DOHH2 (cell line): Measurements from ENCODE around the gene GAS6.

ENCODE experiments used
- EZH2phosphoT487 ChIP-seq: fragments of 200-600 bp; sonication (generic); IDR thresholded peaks from 2 replicates; pipeline ENCODE4 v1.6.1; 2017; ENCODE audit warnings: borderline replicate concordance, mild to moderate bottlenecking, antibody characterized with exemption, low read length, moderate library complexity, mixed read lengths
- TF ChIP-seq, protein P1 (sequence below): fragments of 200-600 bp; sonication (generic); IDR thresholded peaks from one replicate; pipeline ENCODE4 v1.5.1; 2014; ENCODE audit warnings: antibody characterized with exemption, mild to moderate bottlenecking, low read depth, low read length; ENCODE audit not compliant: poor library complexity, severe bottlenecking

GRCh38 chr13:113859311-113860050, 4.4 kb downstream of the GAS6 start:
- TF ChIP-seq, protein P1, sequence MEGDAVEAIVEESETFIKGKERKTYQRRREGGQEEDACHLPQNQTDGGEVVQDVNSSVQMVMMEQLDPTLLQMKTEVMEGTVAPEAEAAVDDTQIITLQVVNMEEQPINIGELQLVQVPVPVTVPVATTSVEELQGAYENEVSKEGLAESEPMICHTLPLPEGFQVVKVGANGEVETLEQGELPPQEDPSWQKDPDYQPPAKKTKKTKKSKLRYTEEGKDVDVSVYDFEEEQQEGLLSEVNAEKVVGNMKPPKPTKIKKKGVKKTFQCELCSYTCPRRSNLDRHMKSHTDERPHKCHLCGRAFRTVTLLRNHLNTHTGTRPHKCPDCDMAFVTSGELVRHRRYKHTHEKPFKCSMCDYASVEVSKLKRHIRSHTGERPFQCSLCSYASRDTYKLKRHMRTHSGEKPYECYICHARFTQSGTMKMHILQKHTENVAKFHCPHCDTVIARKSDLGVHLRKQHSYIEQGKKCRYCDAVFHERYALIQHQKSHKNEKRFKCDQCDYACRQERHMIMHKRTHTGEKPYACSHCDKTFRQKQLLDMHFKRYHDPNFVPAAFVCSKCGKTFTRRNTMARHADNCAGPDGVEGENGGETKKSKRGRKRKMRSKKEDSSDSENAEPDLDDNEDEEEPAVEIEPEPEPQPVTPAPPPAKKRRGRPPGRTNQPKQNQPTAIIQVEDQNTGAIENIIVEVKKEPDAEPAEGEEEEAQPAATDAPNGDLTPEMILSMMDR: no peak
- TF ChIP-seq EZH2phosphoT487: no peak
